Stomach (tissue), 9 donors: ENCODE results near the gene NR6A1. TPM values are rescaled to one million over a fixed set of nuclear protein-coding genes. Genes with fewer than 3 reads are reported as not detected.

Source experiments
- DNase-seq, 2 donors: peaks; one replicate each; pipeline versions ENCODE4 v3.0.0 to v3.0.0-alpha.2; 2013 to 2019
- H3K27ac ChIP-seq, 5 donors: fragments of 200-600 bp in 4 of 5; sonication (generic) in 4 of 5; one replicate each; pipeline ENCODE4 v1.5.1; 2013 to 2019; ENCODE audit warnings: mild to moderate bottlenecking in 1 of 5, moderate library complexity in 1 of 5
- H3K27me3 ChIP-seq, 3 donors: fragments of 200-600 bp; sonication (generic); one replicate each; pipeline ENCODE4 v1.5.1; 2017 to 2019; ENCODE audit warnings: mixed run types in 1 of 3
- H3K36me3 ChIP-seq, 4 donors: fragments of 200-600 bp; sonication (generic); 1 replicate in 3 of 4; 2 replicates in 1 of 4; pipeline ENCODE4 v1.5.1; 2016 to 2019
- H3K4me1 ChIP-seq, 4 donors: fragments of 200-600 bp; sonication (generic); one replicate each; pipeline ENCODE4 v1.5.1; 2016 to 2019
- H3K4me3 ChIP-seq, 4 donors: fragments of 200-600 bp; sonication (generic) in 3 of 4; one replicate each; pipeline ENCODE4 v1.5.1; 2016 to 2019; ENCODE audit warnings: mild to moderate bottlenecking in 1 of 4
- H3K9me3 ChIP-seq, 4 donors: fragments of 200-600 bp; sonication (generic); one replicate each; pipeline ENCODE4 v1.5.1; 2016 to 2019
- CTCF ChIP-seq, 7 experiments: fragments of 450-650 bp in 4 of 7; fragments of 200-600 bp in 3 of 7; sonication (generic) in 3 of 7; IDR thresholded peaks; one replicate each; pipeline ENCODE4 v1.5.1; 2016 to 2019; ENCODE audit warnings: antibody characterized with exemption in 7 of 7, control low read depth in 2 of 7, mild to moderate bottlenecking in 1 of 7
- EP300 ChIP-seq: sonication (generic); formaldehyde crosslinking; IDR thresholded peaks from one replicate; pipeline ENCODE4 v1.6.1; 2017; ENCODE audit warnings: antibody characterized with exemption
- POLR2A ChIP-seq, 4 donors: fragments of 450-650 bp; IDR thresholded peaks; one replicate each; pipeline ENCODE4 v1.6.1; 2016; ENCODE audit warnings: antibody characterized with exemption in 4 of 4, control low read depth in 2 of 4, mild to moderate bottlenecking in 1 of 4, moderate library complexity in 1 of 4
- POLR2AphosphoS5 ChIP-seq, 3 donors: sonication (generic); formaldehyde crosslinking; IDR thresholded peaks; one replicate each; pipeline ENCODE4 v1.6.1; 2016; ENCODE audit warnings: antibody characterized with exemption in 3 of 3
- WGBS, 5 donors: extraction: QIAGEN DNeasy Blood & Tissue Kit in 3 of 5; methylation state at CpG; one replicate each; pipeline versions ENCODE4 v1.1.5 to v1.1.7; 2013 to 2018; 5-methylcytosine and 5-hydroxymethylcytosine counted together
- intact Hi-C: fragments of 100-400 bp; cut with DNase I; formaldehyde crosslinking; loops from one replicate; pipeline ENCODE4 v1.15.1; 2023; ENCODE audit warnings: low total_unique reads
- polyA plus RNA-seq, 3 donors: library from polyadenylated mRNA; stranded (reverse); fragments of 200-250 nt; gene quantifications; one replicate each; pipeline ENCODE4 v1.2.3, GENCODE V29; 2013
- total RNA-seq, 5 donors: library from RNA; depleted of rRNA; stranded (reverse); fragments of >200 nt; gene quantifications; one replicate each; pipeline versions ENCODE4 v1.1.0 to v1.2.3, GENCODE V29; 2014 to 2016
- donor health status: healthy with polysubstance abuse.
- donor health status: Bipolar disorder and iron deficiency.
- donor health status: healthy.

NR6A1 gene
- total and polyA plus RNA-seq, 8 donors = 0.15 to 3.2 (median 1.5) TPM; not detected in 1

DNA sequence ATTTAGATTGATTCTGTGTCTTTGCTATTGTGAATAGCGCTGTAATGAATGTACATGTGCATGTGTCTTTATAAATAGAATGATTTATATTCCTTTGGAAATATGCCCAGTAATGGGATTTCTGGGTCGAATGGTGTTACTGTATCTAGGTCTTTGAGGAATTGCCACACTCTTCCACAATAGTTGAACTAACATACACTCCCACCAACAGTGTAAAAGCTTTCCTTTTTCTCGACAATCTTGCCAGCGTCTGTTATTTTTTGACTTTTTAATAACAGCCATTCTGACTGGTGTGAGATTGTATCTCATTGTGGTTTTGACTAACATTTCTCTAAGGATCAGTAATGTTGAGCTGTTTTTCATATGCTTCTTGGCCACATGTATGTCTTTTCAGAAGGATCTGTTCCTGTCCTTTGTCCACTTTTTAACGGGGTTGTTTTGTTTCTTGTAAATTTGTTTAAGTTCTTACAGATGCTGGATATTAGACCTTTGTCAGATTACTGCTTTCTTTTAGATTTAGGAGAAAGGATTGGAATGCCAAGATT lies 139.0 kb downstream of the NR6A1 start:
- DNase-seq = no peak
- Histone ChIP-seq H3K27me3 (no peaks in the 10 kb centered on the region), H3K4me1 (no peaks in the 10 kb centered on the region), H3K27ac (no peak overlapping the region), H3K4me3 (no peak overlapping the region), H3K9me3 (no peaks in the 10 kb centered on the region), H3K36me3 (no peaks in the 10 kb centered on the region)
- intact Hi-C loops = no loop called here
- 46 to 63% (median 57%) methylated on average over 5 of the region's 5 CpGs for WGBS, 5 donors
- TF ChIP-seq EP300 = no peak
- TF ChIP-seq CTCF (IDR thresholded peaks at IDR 0.05) = no peak
- TF ChIP-seq POLR2AphosphoS5 (IDR thresholded peaks at IDR 0.05) = no peak
- TF ChIP-seq POLR2A (IDR thresholded peaks at IDR 0.05) = no peak

GRCh38 chr9:124631326-124631725 lies 139.8 kb downstream of the NR6A1 start:
- no peaks in the 10 kb centered on the region for H3K4me1 ChIP-seq
- intact Hi-C loops = no loop called here
- H3K9me3 ChIP-seq = no peaks in the 10 kb centered on the region
- no peak overlapping the region for H3K27ac ChIP-seq
- DNase-seq = no peak
- H3K36me3 ChIP-seq = no peaks in the 10 kb centered on the region
- H3K27me3 ChIP-seq = no peaks in the 10 kb centered on the region
- TF ChIP-seq POLR2A (IDR thresholded peaks at IDR 0.05) = no peak
- TF ChIP-seq CTCF (IDR thresholded peaks at IDR 0.05) = no peak
- TF ChIP-seq EP300 = no peak
- no peak for TF ChIP-seq POLR2AphosphoS5 (IDR thresholded peaks at IDR 0.05)
- H3K4me3 ChIP-seq = no peak overlapping the region

DNA sequence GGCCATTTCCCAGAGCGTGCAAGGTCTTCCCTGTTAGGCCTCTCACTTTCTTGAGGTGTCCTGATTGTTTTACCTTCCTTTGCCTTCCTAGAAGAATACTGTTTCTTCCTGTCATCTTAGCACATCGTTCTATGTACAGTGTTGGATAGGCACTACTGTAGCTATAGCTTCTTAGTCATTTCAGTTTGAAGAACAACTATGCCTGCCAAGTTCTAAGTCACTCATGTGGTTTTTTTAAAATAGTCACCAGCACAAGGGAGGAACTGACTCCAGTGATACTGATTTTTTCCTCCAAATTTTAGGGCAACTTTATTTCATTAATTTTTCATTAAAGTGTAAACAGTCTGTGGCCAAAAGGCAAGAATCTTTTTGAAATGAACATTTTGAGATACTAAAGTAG lies 141.5 kb downstream of the NR6A1 start:
- H3K9me3 ChIP-seq = no peaks in the 10 kb centered on the region
- no peak for TF ChIP-seq CTCF (IDR thresholded peaks at IDR 0.05)
- TF ChIP-seq EP300 = no peak
- no peak for TF ChIP-seq POLR2A (IDR thresholded peaks at IDR 0.05)
- no peak for TF ChIP-seq POLR2AphosphoS5 (IDR thresholded peaks at IDR 0.05)
- H3K36me3 ChIP-seq = no peaks in the 10 kb centered on the region
- intact Hi-C loops = no loop called here
- 69 to 85% (median 83%) methylated on average over 2 of the region's 2 CpGs for WGBS, 5 donors
- no peaks in the 10 kb centered on the region for H3K4me1 ChIP-seq
- no peak overlapping the region for H3K27ac ChIP-seq
- no peaks in the 10 kb centered on the region for H3K27me3 ChIP-seq
- H3K4me3 ChIP-seq = no peak overlapping the region
- DNase-seq = no peak

GRCh38 chr9:124628741-124629140 lies 142.4 kb downstream of the NR6A1 start:
- H3K27me3 ChIP-seq = no peaks in the 10 kb centered on the region

More at GRCh38 chr9:124628741-124629140, 142.4 kb downstream of the NR6A1 start:
- Histone ChIP-seq H3K9me3 (no peaks in the 10 kb centered on the region), H3K36me3 (no peaks in the 10 kb centered on the region), H3K4me3 (no peak overlapping the region), H3K4me1 (no peaks in the 10 kb centered on the region), H3K27ac (no peak overlapping the region)
- intact Hi-C loops = no loop called here
- DNase-seq = no peak
- TF ChIP-seq EP300 (no peak), POLR2A (IDR thresholded peaks at IDR 0.05) (no peak), POLR2AphosphoS5 (IDR thresholded peaks at IDR 0.05) (no peak), CTCF (IDR thresholded peaks at IDR 0.05) (no peak)
- WGBS, 5 donors = 90 to 99% (median 97%) methylated on average over 11 of the region's 11 CpGs
